ENCODE results near the gene USP49.

DNA sequence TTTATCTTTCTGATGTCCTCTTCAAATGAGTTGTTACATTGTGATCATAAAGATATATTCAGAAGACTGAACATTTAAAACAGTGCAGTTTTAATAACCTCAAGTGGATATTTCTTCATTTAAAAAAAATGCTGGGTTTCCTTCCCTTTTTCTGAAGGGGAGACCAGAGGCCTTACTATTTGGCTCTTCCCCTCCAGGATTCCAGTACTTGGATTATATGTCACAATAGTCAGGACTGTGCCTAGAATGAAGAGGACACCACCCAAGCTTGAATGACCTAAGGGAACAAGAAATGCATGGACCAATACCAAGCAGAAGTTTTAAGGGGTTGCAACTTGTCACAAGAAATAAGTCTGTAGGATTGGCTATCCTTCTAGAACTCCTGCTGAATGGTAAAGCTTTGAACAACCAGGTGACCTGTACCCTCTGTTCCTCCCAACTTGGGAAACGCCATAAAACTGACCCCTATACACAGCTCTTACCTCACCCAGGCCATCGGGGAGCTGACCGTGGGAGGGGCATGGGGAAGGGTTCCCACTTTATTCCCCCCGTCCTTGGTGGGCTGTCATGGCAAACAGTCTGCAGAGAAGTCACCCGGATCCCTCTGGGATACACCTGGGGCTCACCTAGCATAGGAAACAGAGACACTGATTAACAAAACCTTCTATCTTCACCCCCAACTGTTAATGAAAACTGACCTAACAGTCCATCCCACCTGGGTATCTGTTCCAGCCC lies 117.5 kb downstream of the USP49 start:
- no peak for TF ChIP-seq GATA3 (IDR thresholded peaks at IDR 0.05; ENCODE audit: low read depth, low read length)
- no peak for TF ChIP-seq GATA2 (IDR thresholded peaks at IDR 0.05; ENCODE audit: low read depth, low read length)
